Lung (tissue), 12 donors: ENCODE measurements around the gene IL21R. TPM values are rescaled to one million over a fixed set of nuclear protein-coding genes. Genes with fewer than 3 reads are reported as not detected.

ENCODE experiments used
- ATAC-seq: fragments of 200-7000 bp; cut with Tn5 transposase; one replicate; pipeline ENCODE4 v1.9.1; 2020; ENCODE audit warnings: moderate number of reproducible peaks; ENCODE audit not compliant: insufficient read depth, low FRiP score
- DNase-seq, 3 donors: peaks; one replicate each; pipeline ENCODE4 v3.0.0-alpha.2; 2013 to 2017
- H3K27ac ChIP-seq, 2 donors: one replicate each; pipeline ENCODE4 v1.5.1; 2013; ENCODE audit warnings: mild to moderate bottlenecking in 2 of 2, moderate library complexity in 2 of 2, control low read depth in 1 of 2, inconsistent platforms in 1 of 2, low read depth in 1 of 2, low read length in 1 of 2
- H3K27me3 ChIP-seq, 3 donors: one replicate each; pipeline ENCODE4 v1.5.1; 2013; ENCODE audit warnings: low read length in 2 of 3; ENCODE audit not compliant: control insufficient read depth in 3 of 3, insufficient read depth in 3 of 3
- H3K36me3 ChIP-seq, 4 donors: one replicate each; pipeline ENCODE4 v1.5.1; 2013; ENCODE audit warnings: low read length in 4 of 4, mild to moderate bottlenecking in 1 of 4, moderate library complexity in 1 of 4; ENCODE audit not compliant: control insufficient read depth in 4 of 4, insufficient read depth in 4 of 4
- H3K4me1 ChIP-seq, 5 donors: one replicate each; pipeline ENCODE4 v1.5.1; 2013; ENCODE audit warnings: low read length in 5 of 5, mild to moderate bottlenecking in 2 of 5, moderate library complexity in 1 of 5; ENCODE audit not compliant: control insufficient read depth in 5 of 5, insufficient read depth in 5 of 5
- H3K4me3 ChIP-seq: one replicate; pipeline ENCODE4 v1.5.1; 2013; ENCODE audit warnings: mild to moderate bottlenecking, control low read depth, moderate library complexity
- H3K9ac ChIP-seq, 2 donors: one replicate each; pipeline ENCODE4 v1.5.1; 2013; ENCODE audit warnings: low read length in 2 of 2, control low read depth in 1 of 2; ENCODE audit not compliant: insufficient read depth in 1 of 2
- H3K9me3 ChIP-seq, 4 donors: one replicate each; pipeline ENCODE4 v1.5.1; 2013; ENCODE audit warnings: low read length in 3 of 4, mild to moderate bottlenecking in 1 of 4, moderate library complexity in 1 of 4; ENCODE audit not compliant: control insufficient read depth in 4 of 4, insufficient read depth in 3 of 4
- WGBS, 2 donors: extraction: QIAGEN DNeasy Blood & Tissue Kit; methylation state at CpG; one replicate each; pipeline ENCODE4 v1.1.7; 2013; 5-methylcytosine and 5-hydroxymethylcytosine counted together
- polyA plus RNA-seq, 2 donors: library from polyadenylated mRNA; stranded (reverse); fragments of 200-250 nt; gene quantifications; one replicate each; pipeline ENCODE4 v1.2.1, GENCODE V29; 2013
- total RNA-seq, 2 donors: library from RNA; depleted of rRNA in 1 of 2; stranded (reverse); fragments of >200 nt in 1 of 2; gene quantifications; one replicate each; pipeline ENCODE4 v1.2.1, GENCODE V29; 2014 to 2021
- TF ChIP-seq, protein P1 (sequence below): IDR thresholded peaks from 2 replicates; pipeline ENCODE4 v1.5.1; 2012; ENCODE audit warnings: mild to moderate bottlenecking; ENCODE audit errors: control extremely low read depth, extremely low read depth
- donor health status: control.
- donor health status: control.
- donor health status: Bipolar disorder and iron deficiency.
- donor health status: healthy.
- donor health status: DM: yes; HTN: yes; CAD: no.

IL21R gene
- total and polyA plus RNA-seq, 4 donors: 1.0 to 6.3 (median 4.0) TPM

DNA sequence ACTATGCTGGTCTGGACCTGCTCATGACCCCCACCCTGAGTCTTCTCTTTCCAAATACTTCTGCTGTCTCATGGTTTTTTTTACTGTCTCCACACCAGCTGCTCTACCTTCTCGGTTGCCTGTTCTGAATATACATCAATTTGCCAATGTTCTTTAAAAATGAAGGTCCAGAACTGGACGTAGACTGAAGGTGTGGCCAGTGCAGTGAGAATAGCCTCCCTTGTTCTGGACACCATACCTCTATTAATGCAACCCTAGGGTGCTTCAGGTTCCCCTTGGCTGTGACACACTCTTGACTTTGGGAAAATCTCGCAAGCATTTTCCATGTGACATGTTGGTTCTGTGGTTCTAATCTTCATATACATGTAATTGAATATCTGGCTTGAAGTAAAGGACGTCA lies 15.3 kb upstream of the IL21R start:
- DNase-seq (no peak), ATAC-seq (no peak)
- Histone ChIP-seq H3K9me3 (peaks cover 0 to 12% (median 2%) of the 10 kb centered on the region in 4 donors), H3K27me3 (no peaks in the 10 kb centered on the region), H3K36me3 (no peaks in the 10 kb centered on the region), H3K9ac (no peak overlapping the region), H3K4me3 (no peak overlapping the region), H3K27ac (no peak overlapping the region), H3K4me1 (no peaks in the 10 kb centered on the region)
- TF ChIP-seq, protein P1, sequence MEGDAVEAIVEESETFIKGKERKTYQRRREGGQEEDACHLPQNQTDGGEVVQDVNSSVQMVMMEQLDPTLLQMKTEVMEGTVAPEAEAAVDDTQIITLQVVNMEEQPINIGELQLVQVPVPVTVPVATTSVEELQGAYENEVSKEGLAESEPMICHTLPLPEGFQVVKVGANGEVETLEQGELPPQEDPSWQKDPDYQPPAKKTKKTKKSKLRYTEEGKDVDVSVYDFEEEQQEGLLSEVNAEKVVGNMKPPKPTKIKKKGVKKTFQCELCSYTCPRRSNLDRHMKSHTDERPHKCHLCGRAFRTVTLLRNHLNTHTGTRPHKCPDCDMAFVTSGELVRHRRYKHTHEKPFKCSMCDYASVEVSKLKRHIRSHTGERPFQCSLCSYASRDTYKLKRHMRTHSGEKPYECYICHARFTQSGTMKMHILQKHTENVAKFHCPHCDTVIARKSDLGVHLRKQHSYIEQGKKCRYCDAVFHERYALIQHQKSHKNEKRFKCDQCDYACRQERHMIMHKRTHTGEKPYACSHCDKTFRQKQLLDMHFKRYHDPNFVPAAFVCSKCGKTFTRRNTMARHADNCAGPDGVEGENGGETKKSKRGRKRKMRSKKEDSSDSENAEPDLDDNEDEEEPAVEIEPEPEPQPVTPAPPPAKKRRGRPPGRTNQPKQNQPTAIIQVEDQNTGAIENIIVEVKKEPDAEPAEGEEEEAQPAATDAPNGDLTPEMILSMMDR: no peak
- WGBS, 2 donors: 79 to 90% methylated on average over 4 of the region's 4 CpGs

DNA sequence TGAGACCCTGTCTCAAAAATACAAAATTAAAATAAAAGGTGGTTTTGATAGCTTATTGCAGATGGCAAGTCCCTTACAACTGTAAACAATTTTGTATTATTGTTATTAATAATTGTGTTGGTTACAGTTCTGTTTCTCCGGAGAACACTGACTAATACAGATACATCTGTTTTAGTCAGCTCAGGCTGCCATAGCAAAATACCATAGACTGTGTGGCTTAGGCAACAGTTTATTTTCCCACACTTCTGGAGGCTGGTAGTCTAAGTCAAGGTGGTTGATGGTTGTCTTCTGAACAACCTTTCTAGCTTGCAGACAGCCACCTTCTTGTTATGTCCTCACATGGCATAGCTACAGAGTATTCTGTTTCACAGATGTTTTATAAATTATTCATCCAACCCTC lies 14.2 kb upstream of the IL21R start:
- no peak overlapping the region for H3K4me3 ChIP-seq
- H3K4me1 ChIP-seq: no peaks in the 10 kb centered on the region
- H3K36me3 ChIP-seq: no peaks in the 10 kb centered on the region
- H3K9me3 ChIP-seq: peaks cover 0 to 12% (median 6%) of the 10 kb centered on the region in 4 donors
- WGBS, 2 donors: 88 to 94% methylated on average over 1 of the region's 1 CpG
- ATAC-seq (no peak), DNase-seq (no peak)
- H3K27me3 ChIP-seq: no peaks in the 10 kb centered on the region
- H3K9ac ChIP-seq: no peak overlapping the region
- TF ChIP-seq, protein P1: no peak
- H3K27ac ChIP-seq: no peak overlapping the region

DNA sequence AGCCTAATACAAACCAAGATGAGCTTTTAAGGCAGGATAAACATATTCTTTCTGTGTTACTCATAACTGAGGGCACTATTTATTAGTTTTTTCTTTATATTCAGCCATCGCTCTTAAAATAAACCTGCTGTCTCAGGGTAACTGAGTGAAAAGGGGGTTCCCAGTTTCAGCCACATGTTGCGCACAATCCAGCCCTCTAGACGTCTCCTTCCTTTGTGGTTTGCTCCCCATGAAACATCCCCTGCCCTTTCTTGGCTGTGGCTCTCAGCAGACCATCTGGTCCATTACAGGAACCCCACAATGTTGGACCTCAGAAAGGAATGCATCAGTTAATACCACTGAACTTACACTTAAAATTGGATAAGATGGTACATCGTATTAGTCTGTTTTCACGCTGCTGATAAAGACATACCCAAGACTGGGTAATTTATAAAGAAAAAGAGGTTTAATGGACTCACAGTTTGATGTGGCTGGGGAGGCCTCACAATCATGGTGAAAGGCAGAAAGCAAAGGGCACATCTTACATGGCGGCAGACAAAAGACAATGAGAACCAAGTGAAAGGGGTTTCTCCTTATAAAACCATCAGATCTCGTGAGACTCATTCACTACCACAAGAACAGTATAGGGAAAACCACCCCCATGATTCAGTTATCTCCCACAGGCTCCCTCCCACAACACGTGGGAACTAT lies 12.6 kb upstream of the IL21R start:
- ATAC-seq (no peak), DNase-seq (no peak)
- Histone ChIP-seq H3K4me3 (no peak overlapping the region), H3K27ac (no peak overlapping the region), H3K4me1 (no peaks in the 10 kb centered on the region), H3K36me3 (no peaks in the 10 kb centered on the region), H3K9me3 (peaks cover 0 to 10% (median 2%) of the 10 kb centered on the region in 4 donors), H3K27me3 (no peaks in the 10 kb centered on the region), H3K9ac (no peak overlapping the region)
- TF ChIP-seq, protein P1: no peak
- WGBS, 2 donors: 79 to 80% methylated on average over 8 of the region's 8 CpGs

DNA sequence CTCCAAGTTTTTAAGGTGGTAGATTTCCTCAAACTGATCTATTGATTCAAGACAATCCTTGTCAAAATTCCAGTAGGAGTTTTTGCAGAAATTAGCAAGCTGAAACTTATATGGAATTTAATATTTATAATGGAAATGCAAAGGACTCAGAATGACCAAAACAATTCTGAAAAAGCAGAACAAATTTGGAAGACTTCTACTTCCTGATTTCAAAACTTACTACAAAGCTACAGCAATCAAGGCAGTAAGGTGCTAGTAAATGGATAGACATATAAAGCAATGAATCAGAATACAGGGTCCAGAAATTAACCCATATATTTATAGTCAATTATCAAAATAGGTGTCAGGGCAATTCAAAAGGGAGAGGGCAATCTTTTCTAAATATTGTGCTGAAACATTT lies 11.8 kb upstream of the IL21R start:
- ATAC-seq: no peak
- no peak overlapping the region for H3K27ac ChIP-seq
- H3K9me3 ChIP-seq: peaks cover 0 to 10% (median under 1%) of the 10 kb centered on the region in 4 donors
- H3K36me3 ChIP-seq: no peaks in the 10 kb centered on the region
- no peaks in the 10 kb centered on the region for H3K27me3 ChIP-seq
- TF ChIP-seq, protein P1: no peak
- no peak overlapping the region for H3K9ac ChIP-seq
- DNase-seq: no peak
- no peaks in the 10 kb centered on the region for H3K4me1 ChIP-seq
- H3K4me3 ChIP-seq: no peak overlapping the region
